Activated CD8-positive, alpha-beta memory T cell treated with anti-CD3 and anti-CD28 coated beads for 48 hours (primary cell): ENCODE data around the gene LSM5.

Source experiments
- DNase-seq, 3 experiments: peaks; one replicate each; pipeline ENCODE4 v3.0.0-alpha.2; 2020; ENCODE audit warnings: low read depth in 2 of 3, low spot score in 2 of 3

The LSM5 gene

DNA sequence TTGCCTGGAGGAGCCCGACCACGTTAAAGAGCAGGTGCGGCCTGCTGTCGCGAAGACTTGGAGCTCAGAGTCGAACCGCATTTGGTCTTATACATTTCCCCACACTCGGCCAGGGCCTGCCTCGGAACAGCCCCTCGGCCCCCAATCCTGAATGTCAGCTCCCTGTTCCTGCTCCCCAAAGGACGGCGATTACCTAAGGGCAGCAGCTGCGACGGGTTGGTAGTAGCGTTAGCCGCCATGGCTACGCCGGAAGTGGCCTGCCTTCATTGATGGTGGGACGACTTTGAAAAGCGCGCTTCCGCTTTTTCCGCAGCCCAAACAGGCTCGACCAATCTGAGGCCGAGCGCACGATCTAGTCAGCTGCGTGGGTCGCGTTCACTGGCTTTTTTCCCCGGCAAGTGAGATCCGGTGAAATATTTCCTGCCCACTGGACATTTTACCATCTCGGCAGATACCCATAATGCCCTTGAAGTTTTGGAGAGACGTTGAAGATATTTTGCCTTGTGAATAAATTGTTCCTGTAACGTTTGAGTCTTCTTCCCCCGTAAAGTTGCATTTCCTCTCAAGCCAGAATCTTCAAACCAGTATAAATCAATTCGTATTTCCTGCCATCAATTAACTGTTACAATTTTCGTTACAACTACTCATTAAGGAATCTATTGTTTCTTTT lies at the start of gene LSM5:
Gene LSM5, minus strand, starts transcription at position 254 of the 670 bp plus-strand sequence. Its CDS starts 15 bp downstream, at position 239.
- peak; percentile 53 to 77 (median 68) for DNase-seq

GRCh38 chr7:32539366-32539765 lies 49.2 kb upstream of the LSM5 start:
- DNase-seq = no peak

DNA sequence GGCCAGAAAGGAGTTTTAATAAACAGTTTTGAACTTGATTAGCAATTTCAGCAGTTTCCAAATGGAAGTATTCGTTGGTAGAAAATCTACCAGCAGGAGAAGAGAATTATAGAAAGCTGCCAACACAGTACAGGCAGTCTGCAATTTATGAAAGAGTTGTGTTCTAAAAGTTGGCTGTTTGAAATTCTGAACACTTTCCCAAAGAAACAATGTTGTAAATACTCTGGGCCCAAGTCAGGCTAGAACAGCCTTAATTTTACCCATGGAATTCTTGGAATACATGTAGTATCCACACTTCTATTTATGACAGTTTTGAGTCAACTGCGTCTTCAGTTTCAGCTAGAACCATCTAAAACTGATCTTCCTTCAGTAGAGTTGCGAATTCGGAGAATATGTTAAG lies 47.6 kb upstream of the LSM5 start:
- DNase-seq = no peak

GRCh38 chr7:32536585-32536984 lies 46.4 kb upstream of the LSM5 start:
- no peak for DNase-seq

- DNase-seq = no peak
Measured at GRCh38 chr7:32536016-32536415, 45.8 kb upstream of the LSM5 start.

DNA sequence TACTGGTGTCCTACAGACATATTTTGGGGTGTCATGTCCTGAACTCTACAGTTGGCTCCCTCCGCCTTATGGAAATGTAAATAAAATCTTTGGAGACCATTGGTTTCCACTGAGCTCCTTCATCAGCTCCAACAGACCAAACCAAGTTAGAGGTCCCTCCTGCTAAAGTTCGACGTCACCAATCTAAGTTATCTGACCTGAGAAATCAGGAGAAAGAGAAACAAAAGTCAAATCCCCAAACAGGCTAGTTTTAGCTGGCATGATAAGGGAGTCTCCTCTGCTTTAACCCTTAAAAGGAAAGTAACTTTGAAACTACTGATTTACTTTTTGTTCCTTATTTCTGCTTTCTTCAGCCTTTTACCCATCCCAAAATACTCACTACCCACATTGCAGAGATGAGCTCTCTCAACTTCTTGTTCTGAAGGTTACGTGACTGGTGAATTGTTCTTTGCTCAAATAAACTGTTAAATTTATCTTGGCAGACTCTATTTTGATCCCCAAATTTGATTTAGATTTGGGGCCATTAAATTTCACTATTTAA lies 45.1 kb upstream of the LSM5 start:
- DNase-seq = no peak

DNA sequence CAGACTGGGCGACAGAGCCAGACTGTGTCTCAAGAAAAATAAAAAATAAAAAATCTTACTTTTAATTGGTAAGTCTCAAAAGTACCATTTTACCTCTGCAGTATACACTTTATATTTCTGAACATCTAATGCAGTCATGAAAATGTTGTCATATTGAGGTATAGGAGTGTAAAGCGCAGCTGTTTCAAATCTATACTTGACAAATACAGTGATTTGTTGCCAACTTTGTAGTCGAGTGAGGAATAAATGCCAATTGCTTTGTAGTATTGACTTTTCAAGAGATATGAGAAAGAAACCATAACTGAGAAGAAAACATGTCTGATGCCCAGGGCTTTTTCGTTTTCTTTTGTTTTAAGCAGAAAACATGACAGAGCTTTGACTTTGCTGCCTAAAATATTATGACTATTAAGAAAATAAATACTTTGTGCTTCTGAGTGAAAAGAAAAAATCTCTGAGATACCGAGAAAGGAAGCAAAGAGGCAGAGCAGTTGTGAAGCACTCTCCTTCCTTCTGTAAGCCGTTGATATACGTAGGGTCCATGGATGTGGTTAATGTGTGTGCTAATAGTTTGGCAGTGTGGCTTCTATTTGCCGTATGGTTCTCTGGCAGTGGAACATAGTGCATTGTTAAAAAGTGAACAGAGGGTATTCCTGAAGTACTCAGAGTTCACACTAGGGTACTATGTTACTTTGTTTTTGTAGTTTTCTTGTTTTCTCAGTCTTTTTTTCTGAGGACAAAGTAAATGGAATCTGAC lies 43.3 kb upstream of the LSM5 start:
- no peak for DNase-seq

- no peak for DNase-seq
Measured at GRCh38 chr7:32532716-32533115, 42.5 kb upstream of the LSM5 start.

DNA sequence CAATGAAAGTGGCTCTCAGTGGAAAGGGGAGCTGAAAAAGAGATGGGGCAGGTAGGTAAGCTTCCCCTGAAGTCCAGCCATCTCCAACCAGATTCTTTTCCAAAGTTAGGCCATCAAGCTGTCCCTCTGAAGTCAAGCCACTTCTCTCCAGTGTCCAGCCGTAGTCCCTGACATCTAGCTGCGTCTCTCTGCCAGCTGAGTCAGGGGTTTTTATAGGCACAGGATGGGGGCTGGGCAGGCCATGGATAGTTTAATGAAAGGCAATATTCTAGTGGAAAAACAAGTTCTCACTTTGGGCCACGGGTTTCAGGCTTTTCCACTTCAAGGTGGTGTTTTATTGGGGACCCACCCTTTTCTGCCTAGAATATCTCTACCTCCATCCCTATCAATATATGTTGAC lies 41.9 kb upstream of the LSM5 start:
- DNase-seq = no peak

DNA sequence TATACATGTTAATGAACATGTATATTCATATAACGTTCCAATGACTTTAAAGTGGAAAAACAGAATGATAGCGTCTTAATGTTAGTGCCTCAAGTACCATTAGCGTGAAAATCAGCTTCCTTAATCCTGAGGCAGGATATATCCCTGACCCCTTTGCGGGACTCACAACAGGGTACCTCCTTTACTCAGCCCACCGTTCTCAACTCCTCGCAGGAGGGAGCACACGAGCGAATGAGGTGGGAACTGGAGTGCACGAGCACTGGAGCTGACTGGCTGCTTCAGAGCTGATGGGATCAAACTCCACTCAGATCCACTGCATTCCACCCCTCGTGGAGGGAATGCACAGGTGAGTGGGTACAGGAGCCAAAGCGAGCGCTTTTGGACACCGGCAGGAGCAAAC lies 41.2 kb upstream of the LSM5 start:
- no peak for DNase-seq

DNA sequence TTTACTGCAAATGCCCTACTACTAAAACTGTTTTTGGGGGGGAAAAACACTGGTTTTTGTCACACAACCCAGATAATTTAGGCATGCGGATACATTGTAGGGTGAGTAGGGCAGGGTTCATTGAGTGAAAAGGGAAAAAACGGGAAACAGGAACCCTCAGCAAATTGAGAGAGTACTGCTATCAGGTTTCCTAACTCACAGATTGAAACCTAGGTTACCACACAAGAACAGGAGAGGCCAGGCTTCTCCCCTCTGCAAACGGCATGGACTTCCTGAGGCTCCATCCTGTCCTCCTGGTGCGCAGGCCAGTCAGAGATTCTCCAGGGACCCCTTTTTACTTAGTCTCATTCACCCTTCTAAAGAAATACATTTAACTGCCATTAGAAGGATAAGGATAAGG lies 35.7 kb upstream of the LSM5 start:
- DNase-seq = no peak

DNA sequence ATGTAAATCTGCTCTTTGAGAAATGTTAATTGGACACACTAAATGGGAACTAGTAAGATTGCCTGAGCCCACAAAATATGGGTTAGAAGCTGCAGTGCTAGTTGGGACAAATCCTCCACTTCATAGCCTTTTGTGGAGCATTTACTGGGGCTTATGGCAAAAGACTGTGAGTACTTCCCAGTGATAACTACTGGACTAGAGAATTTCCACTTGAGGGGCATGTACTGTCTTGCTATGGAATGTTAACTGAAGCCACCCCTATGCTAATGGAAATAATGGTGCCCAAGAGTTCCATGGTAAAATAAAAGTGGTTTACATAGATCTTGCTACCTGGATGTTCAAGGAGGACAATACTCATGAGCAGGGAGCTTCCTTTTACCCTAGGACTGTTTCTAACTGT lies 34.5 kb upstream of the LSM5 start:
- DNase-seq = no peak

DNA sequence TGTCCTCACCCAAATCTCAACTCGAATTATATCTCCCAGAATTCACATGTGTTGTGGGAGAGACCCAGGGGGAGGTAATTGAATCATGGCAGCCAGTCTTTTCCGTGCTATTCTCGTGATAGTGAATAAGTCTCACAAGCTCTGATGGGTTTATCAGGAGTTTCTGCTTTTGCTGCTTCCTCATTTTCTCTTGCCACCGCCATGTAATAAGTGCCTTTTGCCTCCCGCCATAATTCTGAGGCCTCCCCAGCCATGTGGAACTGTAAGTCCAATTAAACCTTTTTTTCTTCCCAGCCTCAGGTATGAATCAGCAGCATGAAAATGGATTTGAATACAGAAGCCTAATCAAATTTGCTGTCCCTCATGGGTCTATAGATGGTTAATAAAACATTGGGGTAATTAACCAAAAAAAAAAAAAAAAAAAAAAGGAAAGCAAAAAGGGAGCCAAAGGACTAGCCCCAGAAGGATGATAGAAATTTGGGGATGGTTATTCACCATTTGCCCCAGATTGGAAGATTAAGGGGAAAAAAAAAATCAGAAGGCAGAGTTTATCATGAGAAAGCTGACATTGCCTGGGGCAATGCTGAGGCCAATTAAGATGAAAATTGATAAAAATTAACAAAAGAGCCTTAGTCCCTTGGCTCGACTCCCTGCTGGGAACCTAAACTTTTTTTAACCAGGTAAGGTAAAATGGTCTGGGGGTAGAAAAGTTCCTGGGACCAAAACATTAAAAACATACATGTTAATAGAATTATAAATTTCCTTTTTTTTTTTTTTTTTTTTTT lies 32.8 kb upstream of the LSM5 start:
- no peak for DNase-seq

DNA sequence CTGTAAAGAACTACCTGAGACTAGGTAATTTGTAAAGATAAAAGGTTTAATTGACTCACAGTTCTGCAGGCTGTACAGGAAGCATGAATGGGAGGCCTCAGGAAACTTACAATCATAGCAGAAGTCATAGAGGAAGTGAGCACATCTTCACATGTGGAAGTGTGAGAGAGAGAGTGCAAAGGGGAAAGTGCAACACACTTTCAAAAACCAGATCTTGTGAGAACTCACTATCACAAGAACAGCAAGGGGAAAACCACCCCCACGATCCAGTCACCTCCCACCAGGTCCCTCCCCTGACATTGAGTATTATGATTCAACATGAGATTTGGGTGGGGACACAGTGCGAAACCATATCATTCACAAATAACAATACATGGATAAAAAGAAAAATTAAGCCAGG lies 29.6 kb upstream of the LSM5 start:
- DNase-seq = no peak

GRCh38 chr7:32518534-32519140 lies 28.5 kb upstream of the LSM5 start:
- DNase-seq = no peak

GRCh38 chr7:32516551-32517100 lies 26.4 kb upstream of the LSM5 start:
- no peak for DNase-seq

DNA sequence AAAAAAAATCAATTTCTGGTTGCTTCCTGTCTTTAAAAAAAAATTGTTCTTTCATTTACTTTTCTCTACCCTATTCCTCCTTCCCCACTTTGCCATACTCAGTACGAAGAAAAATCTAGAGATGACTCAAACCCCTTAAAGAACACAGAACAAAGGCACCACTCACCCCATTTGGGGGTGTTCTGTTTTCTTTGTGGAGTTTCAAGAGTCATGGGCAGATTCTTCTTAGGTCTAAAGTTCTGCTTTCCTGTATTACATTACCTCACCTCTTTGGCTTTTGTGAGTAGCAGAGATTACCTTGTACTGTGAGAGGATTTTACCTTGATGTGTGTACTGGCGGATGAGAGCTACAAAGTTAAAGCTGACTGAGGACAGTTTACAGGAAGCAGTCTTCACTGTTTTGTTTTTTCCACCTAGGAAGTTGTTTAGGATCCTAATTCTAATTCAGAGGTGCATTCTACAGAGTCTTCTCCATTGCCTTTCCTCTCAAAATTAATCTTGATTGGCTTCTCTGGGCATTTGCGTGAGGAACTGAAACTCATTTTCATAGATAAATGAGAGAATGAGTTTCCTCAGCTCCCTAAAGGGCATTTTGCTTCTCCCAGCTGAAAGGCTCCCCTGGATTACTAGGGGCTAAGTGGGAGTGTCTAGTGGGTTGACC lies 25.8 kb upstream of the LSM5 start:
- no peak for DNase-seq

- DNase-seq = no peak
Measured at GRCh38 chr7:32513210-32513609, 23.0 kb upstream of the LSM5 start.

GRCh38 chr7:32511791-32512190 lies 21.6 kb upstream of the LSM5 start:
- DNase-seq = no peak

- DNase-seq = no peak
Measured at GRCh38 chr7:32507414-32507813, 17.2 kb upstream of the LSM5 start.
